H1 (cell line): Measurements from ENCODE around the gene ARHGAP42. TPM values are rescaled to one million over a fixed set of nuclear protein-coding genes. Genes with fewer than 3 reads are reported as not detected.

Experiments
- CTCF ChIA-PET: fragments of 300-600 bp; sonication (Branson Sonifier 250); formaldehyde crosslinking; loops from one replicate; lab custom pipeline; 2021; ENCODE audit not compliant: partially characterized antibody; lab: Charles Lee
- POLR2A ChIA-PET: fragments of 300-600 bp; sonication (Branson Sonifier 250); formaldehyde crosslinking; loops from one replicate; lab custom pipeline; 2021; ENCODE audit warnings: inconsistent platforms; ENCODE audit not compliant: partially characterized antibody; lab: Charles Lee
- DNase-seq, 2 experiments: peaks; one replicate each; pipeline versions ENCODE4 v3.0.0 to v3.0.0-alpha.2; 2010 to 2022; ENCODE audit warnings: low spot score in 2 of 2, low read depth in 1 of 2, mixed read lengths in 1 of 2
- FAIRE-seq: peaks from 2 replicates; lab custom pipeline; 2011; peaks lifted over from hg19 to GRCh38; lab: Jason Lieb, UNC
- H2AFZ ChIP-seq: 2 replicates; pipeline ENCODE4 v1.8.1; 2012; ENCODE audit warnings: low read length, inconsistent platforms
- H2AK5ac ChIP-seq: 2 replicates; pipeline ENCODE4 v1.6.1; 2013; ENCODE audit warnings: low read depth, low read length
- H2BK120ac ChIP-seq: replicated peaks from 2 replicates; pipeline ENCODE3; 2013; ENCODE audit warnings: low read depth, low read length, inconsistent platforms
- H2BK12ac ChIP-seq: 2 replicates; pipeline ENCODE4 v1.6.1; 2013; ENCODE audit warnings: low read depth, low read length
- H2BK15ac ChIP-seq: 2 replicates; pipeline ENCODE4 v1.6.1; 2013; ENCODE audit warnings: low read length
- H2BK20ac ChIP-seq: 2 replicates; pipeline ENCODE4 v1.6.1; 2013; ENCODE audit warnings: low read length
- H2BK5ac ChIP-seq: 2 replicates; pipeline ENCODE4 v1.6.1; 2013; ENCODE audit warnings: low read depth, low read length
- H3K14ac ChIP-seq: 2 replicates; pipeline ENCODE4 v1.6.1; 2013; ENCODE audit warnings: inconsistent platforms; ENCODE audit not compliant: insufficient read length
- H3K18ac ChIP-seq: 2 replicates; pipeline ENCODE4 v1.6.1; 2013; ENCODE audit warnings: low read length; ENCODE audit errors: extremely low read depth
- H3K23ac ChIP-seq: 2 replicates; pipeline ENCODE4 v1.6.1; 2013; ENCODE audit warnings: inconsistent platforms; ENCODE audit not compliant: insufficient read length
- H3K23me2 ChIP-seq: 2 replicates; pipeline ENCODE4 v1.6.1; 2013; ENCODE audit warnings: low read depth, low read length
- H3K27ac ChIP-seq: 2 replicates; pipeline ENCODE4 v1.6.1; 2011; ENCODE audit warnings: low read depth, low read length, inconsistent platforms
- H3K27me3 ChIP-seq, 4 experiments: replicated peaks in 1 of 4; 1 replicate in 1 of 4; 2 replicates in 3 of 4; pipeline versions ENCODE4 v1.6.1 to v1.8.1; 2011 to 2013; ENCODE audit warnings: low read length in 3 of 4, mild to moderate bottlenecking in 3 of 4, inconsistent platforms in 2 of 4, mixed read lengths in 2 of 4, moderate library complexity in 1 of 4; ENCODE audit not compliant: control insufficient read depth in 3 of 4, insufficient read depth in 3 of 4; ENCODE audit errors: extremely low read depth in 1 of 4
- H3K36me3 ChIP-seq, 4 experiments: 2 replicates each; pipeline versions ENCODE4 v1.6.1 to v1.8.1; 2011 to 2013; ENCODE audit warnings: mild to moderate bottlenecking in 4 of 4, low read length in 3 of 4, moderate library complexity in 2 of 4, control low read depth in 1 of 4, inconsistent platforms in 1 of 4; ENCODE audit not compliant: insufficient read depth in 4 of 4, control insufficient read depth in 2 of 4
- H3K4ac ChIP-seq: replicated peaks from 2 replicates; pipeline ENCODE3; 2013; ENCODE audit warnings: low read length, low read depth, mixed read lengths, inconsistent platforms; ENCODE audit not compliant: insufficient read length
- H3K4me1 ChIP-seq, 4 experiments: replicated peaks in 1 of 4; 1 replicate in 1 of 4; 2 replicates in 3 of 4; pipeline versions ENCODE4 v1.6.1 to v1.8.1; 2011 to 2013; ENCODE audit warnings: low read length in 3 of 4, inconsistent platforms in 2 of 4, mixed read lengths in 1 of 4; ENCODE audit not compliant: insufficient read depth in 4 of 4, control insufficient read depth in 3 of 4
- H3K4me2 ChIP-seq, 2 experiments: 2 replicates each; pipeline versions ENCODE4 v1.6.1 to v1.8.1; 2011 to 2013; ENCODE audit warnings: low read depth in 2 of 2, low read length in 2 of 2, control low read depth in 1 of 2, inconsistent platforms in 1 of 2, mild to moderate bottlenecking in 1 of 2; ENCODE audit not compliant: insufficient read depth in 1 of 2
- H3K4me3 ChIP-seq, 4 experiments: fragments of 200-600, 300-600 bp in 1 of 4; sonication (generic), shearing (Covaris generic), sonication (Bioruptor Twin) in 1 of 4; 2 replicates each; pipeline versions ENCODE4 v1.5.1 to v1.8.1; 2011 to 2016; ENCODE audit warnings: low read length in 4 of 4, low read depth in 3 of 4, control low read depth in 2 of 4, inconsistent platforms in 2 of 4, mild to moderate bottlenecking in 2 of 4, mixed read lengths in 1 of 4, moderate library complexity in 1 of 4; ENCODE audit not compliant: insufficient read depth in 2 of 4; ENCODE audit errors: extremely low read depth in 1 of 4
- H3K56ac ChIP-seq: replicated peaks from 2 replicates; pipeline ENCODE3; 2013; ENCODE audit warnings: low read depth, mild to moderate bottlenecking, mixed read lengths, low read length, inconsistent platforms; ENCODE audit not compliant: insufficient read length
- H3K79me1 ChIP-seq: 2 replicates; pipeline ENCODE4 v1.6.1; 2013; ENCODE audit warnings: low read depth, low read length, control low read depth
- H3K79me2 ChIP-seq, 2 experiments: 2 replicates each; pipeline versions ENCODE4 v1.6.1 to v1.8.1; 2012 to 2013; ENCODE audit warnings: low read length in 2 of 2, mild to moderate bottlenecking in 2 of 2, inconsistent platforms in 1 of 2; ENCODE audit not compliant: insufficient read depth in 2 of 2, control insufficient read depth in 1 of 2
- H3K9ac ChIP-seq, 4 experiments: replicated peaks in 1 of 4; 1 replicate in 1 of 4; 2 replicates in 3 of 4; pipeline versions ENCODE4 v1.6.1 to v1.8.1; 2011 to 2013; ENCODE audit warnings: low read depth in 3 of 4, low read length in 3 of 4, control low read depth in 2 of 4, mild to moderate bottlenecking in 2 of 4, moderate library complexity in 2 of 4, inconsistent platforms in 1 of 4; ENCODE audit errors: extremely low read depth in 1 of 4
- H3K9me3 ChIP-seq, 2 experiments: 2 replicates each; pipeline versions ENCODE4 v1.6.1 to v1.8.1; 2012 to 2013; ENCODE audit warnings: mild to moderate bottlenecking in 2 of 2, moderate library complexity in 2 of 2, control low read depth in 1 of 2, inconsistent platforms in 1 of 2, low read depth in 1 of 2, low read length in 1 of 2, mixed read lengths in 1 of 2; ENCODE audit not compliant: insufficient read depth in 2 of 2
- H4K20me1 ChIP-seq, 2 experiments: replicated peaks in 1 of 2; 2 replicates each; pipeline versions ENCODE3 to v1.8.1; 2011 to 2013; ENCODE audit warnings: inconsistent platforms in 2 of 2, low read length in 2 of 2, mild to moderate bottlenecking in 1 of 2; ENCODE audit not compliant: insufficient read depth in 2 of 2, control insufficient read depth in 1 of 2
- H4K5ac ChIP-seq: 2 replicates; pipeline ENCODE4 v1.6.1; 2013; ENCODE audit warnings: low read length, low read depth, mixed read lengths, inconsistent platforms; ENCODE audit not compliant: insufficient read length
- H4K8ac ChIP-seq: 2 replicates; pipeline ENCODE4 v1.8.0; 2013; ENCODE audit warnings: mild to moderate bottlenecking, moderate library complexity, low read length, inconsistent platforms; ENCODE audit not compliant: insufficient read depth; ENCODE audit errors: extremely low read depth
- H4K91ac ChIP-seq: replicated peaks from 2 replicates; pipeline ENCODE3; 2013; ENCODE audit warnings: low read length, mixed read lengths, inconsistent platforms; ENCODE audit not compliant: insufficient read length
- BACH1 ChIP-seq: IDR thresholded peaks from 2 replicates; pipeline ENCODE4 v1.6.1; 2012; ENCODE audit warnings: low read length, improper control_type of control experiment
- EZH2 ChIP-seq: fragments of 200-600 bp; sonication (generic); IDR thresholded peaks from 2 replicates; pipeline ENCODE4 v1.7.1; 2012; ENCODE audit warnings: low read depth, mild to moderate bottlenecking, moderate library complexity, low read length, inconsistent platforms; ENCODE audit not compliant: severe bottlenecking
- GTF2F1 ChIP-seq: IDR thresholded peaks from 2 replicates; pipeline ENCODE4 v1.6.1; 2012; ENCODE audit warnings: low read depth, low read length, improper control_type of control experiment, borderline replicate concordance
- NRF1 ChIP-seq: IDR thresholded peaks from 2 replicates; pipeline ENCODE4 v1.6.1; 2011; ENCODE audit warnings: mild to moderate bottlenecking, low read depth, low read length, improper control_type of control experiment
- POU5F1 ChIP-seq: IDR thresholded peaks from 2 replicates; pipeline ENCODE4 v1.6.1; 2011; ENCODE audit warnings: low read depth, mild to moderate bottlenecking, low read length, moderate library complexity
- RFX5 ChIP-seq: IDR thresholded peaks from 2 replicates; pipeline ENCODE4 v1.6.1; 2011; ENCODE audit warnings: low read depth, low read length, improper control_type of control experiment, borderline replicate concordance
- SIN3A ChIP-seq, 2 experiments: IDR thresholded peaks in 1 of 2; conservative IDR thresholded peaks in 1 of 2; 2 replicates each; pipeline ENCODE4 v1.6.1; 2011 to 2012; ENCODE audit warnings: low read length in 2 of 2, improper control_type of control experiment in 1 of 2, low read depth in 1 of 2, mild to moderate bottlenecking in 1 of 2
- SP2 ChIP-seq: IDR thresholded peaks from 2 replicates; pipeline ENCODE4 v1.6.1; 2012; ENCODE audit warnings: mild to moderate bottlenecking, low read length, inconsistent platforms
- USF2 ChIP-seq: IDR thresholded peaks from 2 replicates; pipeline ENCODE4 v1.6.1; 2011; ENCODE audit warnings: low read length, improper control_type of control experiment
- YY1 ChIP-seq: IDR thresholded peaks from 2 replicates; pipeline ENCODE4 v1.6.1; 2011; ENCODE audit warnings: low read depth, mild to moderate bottlenecking, low read length
- WGBS, 2 experiments: shearing (Covaris generic) in 1 of 2; methylation state at CpG; one replicate each; pipeline versions ENCODE4 v1.1.6 to v1.1.7; 2013 to 2015; ENCODE audit warnings: low lambda C conversion rate in 2 of 2, mixed read lengths in 2 of 2, inconsistent platforms in 1 of 2, low coverage in 1 of 2, missing lambda C conversion rate in 1 of 2; ENCODE audit not compliant: insufficient replicate concordance in 2 of 2, insufficient coverage in 1 of 2, insufficient read length in 1 of 2; ENCODE audit errors: extremely low coverage in 1 of 2, missing lambda C conversion rate in 1 of 2; 5-methylcytosine and 5-hydroxymethylcytosine counted together
- polyA plus RNA-seq, 7 experiments: library from polyadenylated mRNA; depleted of rRNA in 3 of 7; stranded (reverse) in 5 of 7; unstranded in 2 of 7; fragments of >200 nt in 5 of 7; fragments of 200-250 nt in 2 of 7; gene quantifications; 1 replicate in 5 of 7; 2 replicates in 1 of 7; 4 replicates in 1 of 7; pipeline versions ENCODE4 v1.2.1 to v1.2.3, GENCODE V29; 2011 to 2013; ENCODE audit warnings: missing spikeins in 2 of 7, mixed read lengths in 2 of 7
- total RNA-seq: library from RNA; stranded (reverse); fragmentation: NEBNext Ultra II Directional; extraction: Animal tissue kit (Norgen Biotek cat#: 25700); gene quantifications from 2 replicates; pipeline ENCODE4 v1.2.1, GENCODE V29; 2021

Gene ARHGAP42
- total and polyA plus RNA-seq, 2 of the 8 experiments (the other 6 are each of a cell fraction or from before 2014, with no cell fraction given): 22.2 to 33.5 TPM

GRCh38 chr11:100942016-100942415 lies 254.9 kb downstream of the ARHGAP42 start:
- Histone ChIP-seq H3K79me2 (no peaks in the 10 kb centered on the region), H2AFZ (no peak overlapping the region), H3K9me3 (no peaks in the 10 kb centered on the region), H3K27me3 (no peaks in the 10 kb centered on the region), H3K27ac (no peak overlapping the region), H3K79me1 (no peaks in the 10 kb centered on the region), H2BK5ac (no peak overlapping the region), H4K5ac (no peak overlapping the region), H3K4ac (no peak overlapping the region), H3K36me3 (peaks cover 0 to 3% (median under 1%) of the 10 kb centered on the region in 4 experiments; a peak in 1 of 8 replicates), H3K23me2 (no peaks in the 10 kb centered on the region), H2BK15ac (no peak overlapping the region), H2AK5ac (no peak overlapping the region), H4K20me1 (no peaks in the 10 kb centered on the region), H3K4me2 (no peak overlapping the region), H3K4me1 (no peaks in the 10 kb centered on the region), H3K18ac (no peak overlapping the region), H2BK12ac (no peak overlapping the region), H4K91ac (no peak overlapping the region), H2BK20ac (no peak overlapping the region), H2BK120ac (no peak overlapping the region), H3K14ac (no peak overlapping the region), H3K56ac (no peak overlapping the region), H3K23ac (no peak overlapping the region), H3K4me3 (no peak overlapping the region), H4K8ac (no peak overlapping the region), H3K9ac (no peak overlapping the region)
- DNase-seq (no peak), FAIRE-seq (no peak)
- ChIA-PET POLR2A (no interaction called here), CTCF (interaction anchor here (1.2 kb wide), 1 partner anchor 365 kb away, joined by 3 read pairs; no protein-coding TSS in a partner anchor)
- TF ChIP-seq RFX5: no peak
- TF ChIP-seq USF2: no peak
- TF ChIP-seq YY1: no peak
- no peak for TF ChIP-seq BACH1
- no peak for TF ChIP-seq SP2
- no peak for TF ChIP-seq POU5F1
- TF ChIP-seq NRF1: no peak
- TF ChIP-seq EZH2: no peak
- TF ChIP-seq SIN3A (conservative IDR thresholded peaks at IDR 0.05 in 1 of 2, IDR thresholded peaks at IDR 0.05 in 1 of 2; ENCODE audit: low read depth in 1 of 2, low read length in 2 of 2): no peak
- no peak for TF ChIP-seq GTF2F1
- WGBS, 2 experiments: 89% methylated on average over 4 of the region's 4 CpGs; no CpG with 5 or more reads in 1 of the 2 experiments
